SIG-M5 treated with dmso at 0.1 percent for 504 hours (cell line): ENCODE results near the gene FRMD4B.

ENCODE experiments used
- DNase-seq: peaks from one replicate; lab custom pipeline; 2025; ENCODE audit not compliant: unreplicated experiment; lab: John Stamatoyannopoulos, UW

FRMD4B gene

GRCh38 chr3:69179740-69180372 lies 206.0 kb downstream of the FRMD4B start:
- no peak for DNase-seq

GRCh38 chr3:69178838-69179739 lies 206.8 kb downstream of the FRMD4B start:
- no peak for DNase-seq

- no peak for DNase-seq
These were observed 207.8 kb downstream of the FRMD4B start for GRCh38 chr3:69178082-69178481.

GRCh38 chr3:69174871-69175737 lies 210.8 kb downstream of the FRMD4B start:
- no peak for DNase-seq

- no peak for DNase-seq
These were observed 211.4 kb downstream of the FRMD4B start for GRCh38 chr3:69174445-69174844.

- DNase-seq, result no peak
These were observed 213.8 kb downstream of the FRMD4B start for GRCh38 chr3:69172058-69172457.

GRCh38 chr3:69166446-69166845 lies 219.4 kb downstream of the FRMD4B start:
- DNase-seq, result no peak

- DNase-seq, result no peak
These were observed 220.1 kb downstream of the FRMD4B start for GRCh38 chr3:69165744-69166143.

GRCh38 chr3:69164296-69164695 lies 221.6 kb downstream of the FRMD4B start:
- DNase-seq, result no peak

- DNase-seq, result no peak
These were observed 223.4 kb downstream of the FRMD4B start for GRCh38 chr3:69162308-69162980.

GRCh38 chr3:69161587-69162307 lies 224.1 kb downstream of the FRMD4B start:
- peak; percentile 78 for DNase-seq

- DNase-seq, result no peak
These were observed 225.4 kb downstream of the FRMD4B start for GRCh38 chr3:69160525-69160924.

GRCh38 chr3:69160107-69160506 lies 225.8 kb downstream of the FRMD4B start:
- DNase-seq, result no peak

GRCh38 chr3:69149586-69149985 lies 236.3 kb downstream of the FRMD4B start:
- no peak for DNase-seq

GRCh38 chr3:69145688-69146087 lies 240.2 kb downstream of the FRMD4B start:
- DNase-seq, result no peak

GRCh38 chr3:69144631-69145245 lies 241.2 kb downstream of the FRMD4B start:
- DNase-seq, result no peak

- no peak for DNase-seq
These were observed 242.3 kb downstream of the FRMD4B start for GRCh38 chr3:69143612-69144011.

- no peak for DNase-seq
These were observed 243.0 kb downstream of the FRMD4B start for GRCh38 chr3:69142797-69143454.

- no peak for DNase-seq
These were observed 243.8 kb downstream of the FRMD4B start for GRCh38 chr3:69142090-69142489.
